ENCODE data around the gene ARPC3.

DNA sequence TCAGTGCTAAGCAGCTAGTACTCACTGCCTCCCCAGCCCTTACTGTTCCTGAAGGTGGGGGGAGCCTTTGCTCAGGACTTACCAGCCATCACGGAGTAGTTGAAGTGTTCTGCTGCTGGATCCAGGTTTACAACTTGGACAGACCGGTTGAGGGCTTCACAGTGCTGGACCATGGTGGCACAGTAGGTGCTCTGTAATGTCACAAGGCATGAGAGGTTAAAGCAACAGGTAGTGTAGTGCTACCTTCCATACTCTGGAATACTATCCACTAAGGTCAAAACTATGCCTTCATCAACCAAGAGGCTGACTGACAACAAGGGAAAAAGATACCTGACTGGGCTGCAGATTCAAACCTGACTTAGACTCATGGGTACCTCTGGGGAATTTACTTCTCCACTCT, 14.9 kb upstream of the ARPC3 start:
- TF ChIP-seq CTCF (IDR thresholded peaks at IDR 0.05): no peak
- no peak for TF ChIP-seq POLR2A (IDR thresholded peaks at IDR 0.05)
- no peak for TF ChIP-seq POLR2AphosphoS5 (IDR thresholded peaks at IDR 0.05)

Measured in prostate gland (tissue), 2 donors.